Tibial nerve (tissue), 4 donors: Measurements from ENCODE around the gene AP1G2. TPM values are rescaled to one million over a fixed set of nuclear protein-coding genes. Genes with fewer than 3 reads are reported as not detected.

ENCODE experiments used
- DNase-seq, 2 donors: peaks; one replicate each; pipeline ENCODE4 v3.0.0-alpha.2; 2019; ENCODE audit warnings: low spot score in 2 of 2
- H3K27ac ChIP-seq, 4 donors: fragments of 200-600 bp; sonication (generic) in 3 of 4; one replicate each; pipeline ENCODE4 v1.5.1; 2017 to 2019; ENCODE audit warnings: mild to moderate bottlenecking in 1 of 4
- H3K27me3 ChIP-seq, 2 donors: fragments of 200-600 bp; sonication (generic) in 1 of 2; one replicate each; pipeline versions ENCODE4 v1.5.1 to v1.6.0; 2017 to 2019
- H3K36me3 ChIP-seq, 3 donors: fragments of 200-600 bp; sonication (generic); one replicate each; pipeline ENCODE4 v1.5.1; 2018 to 2019
- H3K4me1 ChIP-seq, 4 donors: fragments of 200-600 bp; sonication (generic) in 3 of 4; one replicate each; pipeline ENCODE4 v1.5.1; 2017 to 2019
- H3K4me3 ChIP-seq, 4 donors: fragments of 200-600 bp; sonication (generic) in 3 of 4; one replicate each; pipeline ENCODE4 v1.5.1; 2017 to 2019; ENCODE audit warnings: mild to moderate bottlenecking in 1 of 4, moderate library complexity in 1 of 4
- H3K9me3 ChIP-seq, 4 donors: fragments of 200-600 bp; sonication (generic) in 3 of 4; one replicate each; pipeline ENCODE4 v1.5.1; 2017 to 2019
- EP300 ChIP-seq, 2 donors: sonication (generic); formaldehyde crosslinking; IDR thresholded peaks; one replicate each; pipeline ENCODE4 v1.6.1; 2017; ENCODE audit warnings: antibody characterized with exemption in 2 of 2, mild to moderate bottlenecking in 1 of 2
- POLR2A ChIP-seq, 2 donors: fragments of 450-650 bp; IDR thresholded peaks; one replicate each; pipeline ENCODE4 v1.6.1; 2017; ENCODE audit warnings: antibody characterized with exemption in 2 of 2, mild to moderate bottlenecking in 2 of 2, moderate library complexity in 2 of 2
- WGBS, 2 donors: methylation state at CpG; one replicate each; pipeline ENCODE4 v1.1.5; 2018; 5-methylcytosine and 5-hydroxymethylcytosine counted together
- total RNA-seq, 4 donors: library from RNA; depleted of rRNA; stranded (reverse); fragments of >200 nt; gene quantifications; one replicate each; pipeline ENCODE4 v1.1.0, GENCODE V29; 2016
- TF ChIP-seq, protein P1 (sequence below), 5 experiments: fragments of 200-600 bp in 3 of 5; fragments of 450-650 bp in 2 of 5; sonication (generic) in 3 of 5; IDR thresholded peaks; one replicate each; pipeline ENCODE4 v1.5.1; 2016 to 2019; ENCODE audit warnings: antibody characterized with exemption in 5 of 5, mild to moderate bottlenecking in 3 of 5, moderate library complexity in 2 of 5

AP1G2 gene
- total RNA-seq, 4 donors from 2014 or later = 30.2 to 76.8 (median 52.0) TPM

DNA sequence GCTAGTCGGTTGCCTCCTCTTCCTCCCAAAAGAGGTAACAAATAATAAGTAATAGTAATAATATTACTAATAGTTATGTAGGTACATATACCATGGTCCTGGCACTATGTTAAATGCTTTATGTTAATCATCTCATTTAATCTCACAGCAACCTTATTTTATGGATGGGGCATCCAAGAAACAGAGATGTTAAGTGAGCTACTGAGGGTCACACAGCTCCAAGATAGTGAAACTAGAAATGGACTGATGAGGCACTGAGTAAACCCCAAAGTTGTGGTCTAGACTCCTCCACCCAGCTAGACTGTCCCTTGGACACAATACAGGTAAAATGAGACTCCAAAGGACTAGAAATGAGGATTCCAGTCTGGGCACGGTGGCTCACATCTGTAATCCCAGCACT lies 31.1 kb downstream of the AP1G2 start:
- no peak for DNase-seq
- no peaks in the 10 kb centered on the region for H3K9me3 ChIP-seq
- 91 to 94% methylated on average over 2 of the region's 2 CpGs for WGBS, 2 donors
- no peak overlapping the region for H3K27ac ChIP-seq
- TF ChIP-seq EP300 (IDR thresholded peaks at IDR 0.05) (no peak), POLR2A (IDR thresholded peaks at IDR 0.05) (no peak)
- TF ChIP-seq, protein P1, sequence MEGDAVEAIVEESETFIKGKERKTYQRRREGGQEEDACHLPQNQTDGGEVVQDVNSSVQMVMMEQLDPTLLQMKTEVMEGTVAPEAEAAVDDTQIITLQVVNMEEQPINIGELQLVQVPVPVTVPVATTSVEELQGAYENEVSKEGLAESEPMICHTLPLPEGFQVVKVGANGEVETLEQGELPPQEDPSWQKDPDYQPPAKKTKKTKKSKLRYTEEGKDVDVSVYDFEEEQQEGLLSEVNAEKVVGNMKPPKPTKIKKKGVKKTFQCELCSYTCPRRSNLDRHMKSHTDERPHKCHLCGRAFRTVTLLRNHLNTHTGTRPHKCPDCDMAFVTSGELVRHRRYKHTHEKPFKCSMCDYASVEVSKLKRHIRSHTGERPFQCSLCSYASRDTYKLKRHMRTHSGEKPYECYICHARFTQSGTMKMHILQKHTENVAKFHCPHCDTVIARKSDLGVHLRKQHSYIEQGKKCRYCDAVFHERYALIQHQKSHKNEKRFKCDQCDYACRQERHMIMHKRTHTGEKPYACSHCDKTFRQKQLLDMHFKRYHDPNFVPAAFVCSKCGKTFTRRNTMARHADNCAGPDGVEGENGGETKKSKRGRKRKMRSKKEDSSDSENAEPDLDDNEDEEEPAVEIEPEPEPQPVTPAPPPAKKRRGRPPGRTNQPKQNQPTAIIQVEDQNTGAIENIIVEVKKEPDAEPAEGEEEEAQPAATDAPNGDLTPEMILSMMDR (IDR thresholded peaks at IDR 0.05) = no peak
- no peaks in the 10 kb centered on the region for H3K27me3 ChIP-seq
- peaks cover 0 to 15% (median 4%) of the 10 kb centered on the region in 4 donors for H3K4me1 ChIP-seq
- peaks cover 0 to 22% (median 0%) of the 10 kb centered on the region in 3 donors for H3K36me3 ChIP-seq
- H3K4me3 ChIP-seq = no peak overlapping the region

- 69 to 74% methylated on average over 4 of the region's 4 CpGs for WGBS, 2 donors
- H3K27me3 ChIP-seq = no peaks in the 10 kb centered on the region
- TF ChIP-seq POLR2A (IDR thresholded peaks at IDR 0.05) = no peak
- TF ChIP-seq, protein P1 (IDR thresholded peaks at IDR 0.05) = no peak
Measured at GRCh38 chr14:23535943-23536342, 31.6 kb downstream of the AP1G2 start.

DNA sequence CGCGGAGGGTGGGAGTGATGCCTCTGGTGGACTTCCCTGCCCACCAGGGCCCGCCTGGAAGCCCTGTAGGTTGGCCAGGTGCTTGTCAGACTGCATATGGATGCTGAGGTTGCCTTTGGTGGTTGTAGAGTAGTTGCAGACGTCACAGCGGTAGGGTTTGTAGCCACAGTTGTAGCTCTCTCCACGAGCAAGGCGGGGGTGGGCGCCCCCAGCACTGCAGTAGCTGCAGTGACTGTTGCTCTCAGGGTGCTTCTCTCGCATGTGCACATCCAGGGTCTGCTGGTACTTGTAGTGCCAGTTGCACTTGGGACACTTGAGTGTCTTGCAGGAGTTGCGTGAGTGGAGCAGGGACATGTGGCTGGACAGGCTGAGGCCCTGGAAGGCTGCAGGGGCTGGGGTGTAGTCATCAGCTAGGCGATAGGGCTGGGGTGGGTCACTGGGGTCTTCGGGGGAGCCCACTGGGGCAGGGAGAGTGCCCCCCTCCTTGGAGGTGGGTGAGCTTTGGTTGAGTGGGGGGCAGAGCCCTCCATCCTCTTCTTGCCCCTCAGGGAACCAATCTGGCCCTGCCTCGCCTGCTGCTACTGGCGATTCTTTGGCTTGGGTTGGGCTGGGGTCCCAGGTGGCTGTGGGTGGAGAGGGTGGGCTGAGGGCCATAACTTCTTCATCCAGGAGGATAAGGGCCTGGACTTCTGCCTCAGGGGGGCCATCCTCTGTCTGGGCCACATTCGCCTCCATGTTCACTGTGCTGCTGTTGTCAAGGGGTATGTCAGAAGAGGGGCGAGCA lies 33.7 kb downstream of the AP1G2 start:
- Histone ChIP-seq H3K27me3 (no peaks in the 10 kb centered on the region), H3K9me3 (no peaks in the 10 kb centered on the region), H3K36me3 (peaks cover 0 to 22% (median 0%) of the 10 kb centered on the region in 3 donors), H3K4me1 (peaks cover 0 to 31% (median 6%) of the 10 kb centered on the region in 4 donors), H3K4me3 (no peak overlapping the region), H3K27ac (no peak overlapping the region)
- DNase-seq = no peak
- 89 to 98% methylated on average over 8 to 10 of the region's 16 CpGs for WGBS, 2 donors
- TF ChIP-seq EP300 (IDR thresholded peaks at IDR 0.05) (no peak), POLR2A (IDR thresholded peaks at IDR 0.05) (no peak)
- TF ChIP-seq, protein P1 (IDR thresholded peaks at IDR 0.05) = no peak

More at GRCh38 chr14:23535943-23536342, 31.6 kb downstream of the AP1G2 start:
- H3K36me3 ChIP-seq = peaks cover 0 to 22% (median 0%) of the 10 kb centered on the region in 3 donors
- H3K4me1 ChIP-seq = peaks cover 0 to 21% (median 4%) of the 10 kb centered on the region in 4 donors
- no peak overlapping the region for H3K27ac ChIP-seq
- no peaks in the 10 kb centered on the region for H3K9me3 ChIP-seq
- DNase-seq = no peak
- no peak overlapping the region for H3K4me3 ChIP-seq

DNA sequence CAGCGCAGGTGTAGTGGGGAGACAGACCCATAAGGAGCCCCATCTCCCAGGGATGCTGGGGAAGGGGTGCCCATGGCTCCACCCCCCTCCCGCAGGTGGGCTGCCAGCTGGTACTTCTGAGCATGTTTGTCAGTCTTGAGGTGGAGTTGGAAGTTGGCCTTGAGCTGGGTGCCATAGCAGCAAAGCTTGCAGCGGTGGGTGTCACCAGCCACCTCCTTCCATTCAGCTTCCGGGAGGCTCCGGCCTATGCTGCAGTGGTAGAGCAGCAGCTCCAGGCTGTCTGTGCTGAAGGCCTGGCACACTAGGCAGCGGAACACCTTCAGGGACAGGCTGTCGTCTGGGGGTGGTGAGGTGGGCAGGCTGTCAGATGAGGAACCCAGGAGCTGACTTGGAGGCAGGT lies 34.9 kb downstream of the AP1G2 start:
- WGBS, 2 donors = 97 to 100% methylated on average over 4 to 7 of the region's 7 CpGs
- DNase-seq = no peak
- peaks cover 0 to 22% (median 0%) of the 10 kb centered on the region in 3 donors for H3K36me3 ChIP-seq
- H3K9me3 ChIP-seq = no peaks in the 10 kb centered on the region
- H3K27me3 ChIP-seq = no peaks in the 10 kb centered on the region
- peaks cover 0 to 35% (median 6%) of the 10 kb centered on the region in 4 donors for H3K4me1 ChIP-seq
- H3K27ac ChIP-seq = no peak overlapping the region
- H3K4me3 ChIP-seq = no peak overlapping the region
- TF ChIP-seq EP300 (IDR thresholded peaks at IDR 0.05) (no peak), POLR2A (IDR thresholded peaks at IDR 0.05) (no peak)
- TF ChIP-seq, protein P1 (IDR thresholded peaks at IDR 0.05) = no peak

DNA sequence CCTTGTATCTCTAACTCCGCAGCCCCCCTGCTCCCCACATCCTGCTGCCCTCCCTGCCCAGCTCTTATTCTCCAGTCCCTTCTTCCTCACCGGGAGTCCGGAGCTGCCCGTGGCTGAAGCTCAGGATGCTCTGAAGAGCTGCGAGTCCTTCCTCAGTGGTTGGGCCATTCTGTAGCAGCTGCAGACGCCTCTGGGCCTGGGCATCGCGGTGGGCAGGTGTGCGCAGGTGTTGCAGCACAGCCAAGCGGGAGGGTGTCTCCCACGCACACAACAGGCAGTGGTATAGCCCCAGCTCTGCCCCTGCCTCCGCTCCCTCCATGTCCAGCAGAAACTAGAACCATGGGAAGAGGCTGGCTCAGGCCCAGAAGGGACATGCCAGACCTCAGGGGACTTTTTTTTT lies 36.2 kb downstream of the AP1G2 start:
- no peaks in the 10 kb centered on the region for H3K27me3 ChIP-seq
- H3K9me3 ChIP-seq = no peaks in the 10 kb centered on the region
- no peak for DNase-seq
- TF ChIP-seq EP300 (IDR thresholded peaks at IDR 0.05) (no peak), POLR2A (IDR thresholded peaks at IDR 0.05) (no peak)
- TF ChIP-seq, protein P1 (IDR thresholded peaks at IDR 0.05) = no peak
- peaks cover 0 to 35% (median 0%) of the 10 kb centered on the region in 3 donors for H3K36me3 ChIP-seq
- 87 to 89% methylated on average over 12 of the region's 12 CpGs for WGBS, 2 donors
- peaks cover 0 to 35% (median 6%) of the 10 kb centered on the region in 4 donors for H3K4me1 ChIP-seq
- H3K4me3 ChIP-seq = no peak overlapping the region
- H3K27ac ChIP-seq = peak overlapping the region in 1 of 4 donors; percentile 71
